SK-N-SH (cell line): ENCODE results near the gene SGTB. TPM values are rescaled to one million over a fixed set of nuclear protein-coding genes. Genes with fewer than 3 reads are reported as not detected.

Experiments used
- CTCF ChIA-PET: fragments of 300-600, 350-600 bp; formaldehyde crosslinking; extraction: SDS; loops from one replicate; lab custom pipeline; 2021; lab: Yijun Ruan, JAX
- POLR2A ChIA-PET: fragments of 350-600 bp; sonication (Branson Sonifier 250); formaldehyde crosslinking; extraction: SDS; loops from one replicate; lab custom pipeline; 2020; ENCODE audit warnings: antibody characterized with exemption, inconsistent platforms; lab: Yijun Ruan, JAX
- DNase-seq: peaks from one replicate; pipeline ENCODE4 v3.0.0; 2012
- H2AFZ ChIP-seq: fragments of 200-600 bp; sonication (generic); 2 replicates; pipeline ENCODE4 v1.8.1; 2016; ENCODE audit warnings: antibody characterized with exemption, mild to moderate bottlenecking, low read depth
- H3F3A ChIP-seq: fragments of 200-600 bp; sonication (generic); replicated peaks from 2 replicates; pipeline ENCODE3; 2016; ENCODE audit warnings: antibody characterized with exemption, mild to moderate bottlenecking; ENCODE audit not compliant: insufficient read depth
- H3K27ac ChIP-seq, 2 experiments: fragments of 200-500 bp in 1 of 2; fragments of 200-600 bp in 1 of 2; sonication (Bioruptor generic) in 1 of 2; sonication (generic), shearing (Covaris generic) in 1 of 2; 2 replicates each; pipeline versions ENCODE4 v1.5.1 to v1.6.1; 2014 to 2016; ENCODE audit warnings: low read depth in 2 of 2, inconsistent platforms in 1 of 2, low read length in 1 of 2, mild to moderate bottlenecking in 1 of 2, mixed read lengths in 1 of 2
- H3K27me3 ChIP-seq: fragments of 200-600 bp; sonication (generic), shearing (Covaris generic); 2 replicates; pipeline ENCODE4 v1.6.1; 2016; ENCODE audit warnings: mixed run types; ENCODE audit not compliant: insufficient read depth
- H3K36me3 ChIP-seq, 2 experiments: fragments of 200-500 bp in 1 of 2; fragments of 200-600 bp in 1 of 2; sonication (Bioruptor generic) in 1 of 2; sonication (generic) in 1 of 2; replicated peaks in 1 of 2; 2 replicates each; pipeline versions ENCODE3 to v1.5.1; 2014 to 2016; ENCODE audit warnings: low read length in 1 of 2, mild to moderate bottlenecking in 1 of 2; ENCODE audit not compliant: insufficient read depth in 2 of 2, control insufficient read depth in 1 of 2
- H3K4me1 ChIP-seq, 2 experiments: fragments of 200-500 bp in 1 of 2; fragments of 200-600 bp in 1 of 2; sonication (Bioruptor generic) in 1 of 2; sonication (generic), shearing (Covaris generic) in 1 of 2; 2 replicates each; pipeline versions ENCODE4 v1.5.1 to v1.6.1; 2014 to 2016; ENCODE audit warnings: low read depth in 1 of 2, low read length in 1 of 2, mixed run types in 1 of 2; ENCODE audit not compliant: insufficient read depth in 2 of 2, control insufficient read depth in 1 of 2
- H3K4me2 ChIP-seq: fragments of 200-600 bp; sonication (generic), shearing (Covaris generic); 2 replicates; pipeline ENCODE4 v1.6.1; 2017; ENCODE audit warnings: mixed run types
- H3K4me3 ChIP-seq, 2 experiments: fragments of 200-500 bp in 1 of 2; fragments of 200-600 bp in 1 of 2; sonication (Bioruptor generic) in 1 of 2; sonication (generic), shearing (Covaris generic) in 1 of 2; 2 replicates each; pipeline versions ENCODE4 v1.5.1 to v1.8.1; 2014 to 2016; ENCODE audit warnings: low read depth in 2 of 2, inconsistent platforms in 1 of 2, low read length in 1 of 2, mild to moderate bottlenecking in 1 of 2, mixed read lengths in 1 of 2, moderate library complexity in 1 of 2
- H3K79me2 ChIP-seq: fragments of 200-600 bp; sonication (generic); 2 replicates; pipeline ENCODE4 v1.8.1; 2017; ENCODE audit warnings: mild to moderate bottlenecking; ENCODE audit not compliant: insufficient read depth
- H3K9ac ChIP-seq: fragments of 200-600 bp; sonication (generic); 2 replicates; pipeline ENCODE4 v1.6.1; 2017; ENCODE audit warnings: mixed run types
- H3K9me2 ChIP-seq: fragments of 200-600 bp; sonication (generic); 2 replicates; pipeline ENCODE4 v1.6.1; 2017; ENCODE audit warnings: mixed run types
- H3K9me3 ChIP-seq: fragments of 200-600 bp; sonication (generic); 2 replicates; pipeline ENCODE4 v1.6.1; 2017; ENCODE audit warnings: mixed run types, mild to moderate bottlenecking, moderate library complexity
- H4K20me1 ChIP-seq: fragments of 200-600 bp; sonication (generic); 2 replicates; pipeline ENCODE4 v1.6.1; 2017; ENCODE audit warnings: mild to moderate bottlenecking, mixed run types; ENCODE audit not compliant: insufficient read depth
- CTCF ChIP-seq: fragments of 200-600 bp; sonication (generic); IDR thresholded peaks from 2 replicates; pipeline ENCODE4 v1.6.1; 2017; ENCODE audit warnings: antibody characterized with exemption, mild to moderate bottlenecking, moderate library complexity
- ELF1 ChIP-seq: IDR thresholded peaks from 2 replicates; pipeline ENCODE4 v1.4.0; 2012
- EP300 ChIP-seq, 2 experiments: IDR thresholded peaks; 2 replicates each; pipeline versions ENCODE4 v1.4.0 to v1.6.1; 2012; ENCODE audit warnings: borderline replicate concordance in 1 of 2, low read depth in 1 of 2, low read length in 1 of 2
- EZH2phosphoT487 ChIP-seq: fragments of 200-600 bp; sonication (generic); IDR thresholded peaks from 2 replicates; pipeline ENCODE4 v1.6.1; 2017; ENCODE audit warnings: low read depth, mixed run types, mild to moderate bottlenecking, antibody characterized with exemption, moderate library complexity, borderline replicate concordance
- FOXM1 ChIP-seq: IDR thresholded peaks from 2 replicates; pipeline ENCODE4 v1.4.0; 2012; ENCODE audit warnings: low read depth, mild to moderate bottlenecking
- GABPA ChIP-seq: IDR thresholded peaks from 2 replicates; pipeline ENCODE4 v1.4.0; 2012; ENCODE audit warnings: low read depth, mild to moderate bottlenecking
- MAX ChIP-seq: IDR thresholded peaks from 2 replicates; pipeline ENCODE4 v1.4.0; 2012; ENCODE audit warnings: low read depth
- MXI1 ChIP-seq: IDR thresholded peaks from 2 replicates; pipeline ENCODE4 v1.6.1; 2012; ENCODE audit warnings: mild to moderate bottlenecking, low read depth, low read length, improper control_type of control experiment
- NRF1 ChIP-seq: IDR thresholded peaks from 2 replicates; pipeline ENCODE4 v1.6.1; 2012; ENCODE audit warnings: low read depth, mild to moderate bottlenecking, low read length
- POLR2AphosphoS5 ChIP-seq: IDR thresholded peaks from 2 replicates; pipeline ENCODE4 v1.6.1; 2012; ENCODE audit warnings: low read depth, low read length
- RAD21 ChIP-seq: IDR thresholded peaks from 2 replicates; pipeline ENCODE4 v1.6.1; 2012; ENCODE audit warnings: mild to moderate bottlenecking, low read length
- RCOR1 ChIP-seq: fragments of 150-350 bp; IDR thresholded peaks from 2 replicates; pipeline ENCODE4 v1.6.1; 2017; ENCODE audit warnings: antibody characterized with exemption, low read length
- REST ChIP-seq: IDR thresholded peaks from 2 replicates; pipeline ENCODE4 v1.6.1; 2012; ENCODE audit warnings: mild to moderate bottlenecking, low read depth, low read length, moderate library complexity
- RXRA ChIP-seq: IDR thresholded peaks from 2 replicates; pipeline ENCODE4 v1.4.0; 2012; ENCODE audit warnings: low read depth, mild to moderate bottlenecking, borderline replicate concordance
- SMC3 ChIP-seq: IDR thresholded peaks from 2 replicates; pipeline ENCODE4 v1.6.1; 2012; ENCODE audit warnings: low read depth, low read length, improper control_type of control experiment
- TAF1 ChIP-seq: IDR thresholded peaks from 2 replicates; pipeline ENCODE4 v1.6.1; 2012; ENCODE audit warnings: low read depth, mild to moderate bottlenecking, low read length, moderate library complexity, borderline replicate concordance
- TCF12 ChIP-seq: IDR thresholded peaks from 2 replicates; pipeline ENCODE4 v1.4.0; 2012
- TEAD4 ChIP-seq: IDR thresholded peaks from 2 replicates; pipeline ENCODE4 v1.4.0; 2012; ENCODE audit warnings: mild to moderate bottlenecking, borderline replicate concordance; ENCODE audit not compliant: insufficient read depth
- USF1 ChIP-seq: IDR thresholded peaks from 2 replicates; pipeline ENCODE4 v1.4.0; 2012; ENCODE audit warnings: low read depth, borderline replicate concordance
- YY1 ChIP-seq: IDR thresholded peaks from 2 replicates; pipeline ENCODE4 v1.4.0; 2012; ENCODE audit warnings: low read depth, mild to moderate bottlenecking
- polyA plus RNA-seq, 3 experiments: library from polyadenylated mRNA; depleted of rRNA; stranded (reverse); fragments of >200 nt; gene quantifications; 2 replicates each; pipeline ENCODE4 v1.2.3, GENCODE V29; 2012

SGTB gene
- polyA plus RNA-seq, 1 of the 3 experiments (the other 2 are of a cell fraction): 3.5 TPM

GRCh38 chr5:65640240-65640639 is 81.7 kb downstream of the SGTB start (continued):
- TF ChIP-seq REST (no peak), TEAD4 (no peak), MAX (no peak), ELF1 (no peak), RAD21 (no peak), SMC3 (no peak)

GRCh38 chr5:65630981-65631380 is 90.9 kb downstream of the SGTB start:
- no peak overlapping the region for H2AFZ ChIP-seq
- peaks cover 8% of the 10 kb centered on the region for H3F3A ChIP-seq
- POLR2A ChIA-PET: no interaction called here
- peaks cover 19 to 36% of the 10 kb centered on the region in 2 experiments for H3K36me3 ChIP-seq
- no peak overlapping the region for H3K27ac ChIP-seq
- no peak overlapping the region for H3K4me3 ChIP-seq
- peaks cover 5% of the 10 kb centered on the region; the same call in 1 of the 2 replicates for H4K20me1 ChIP-seq
- H3K9me3 ChIP-seq: no peaks in the 10 kb centered on the region
- peaks cover 68% of the 10 kb centered on the region for H3K79me2 ChIP-seq
- CTCF ChIA-PET: no interaction called here
- no peak for DNase-seq
- no peak overlapping the region for H3K9ac ChIP-seq
- H3K4me2 ChIP-seq: no peak overlapping the region
- H3K9me2 ChIP-seq: no peaks in the 10 kb centered on the region
- no peaks in the 10 kb centered on the region; a peak in 1 of 4 replicates for H3K4me1 ChIP-seq
- H3K27me3 ChIP-seq: no peaks in the 10 kb centered on the region
- TF ChIP-seq RXRA (no peak), TEAD4 (no peak), EP300 (IDR thresholded peaks at IDR 0.05; ENCODE audit: borderline replicate concordance in 1 of 2, low read depth in 1 of 2, low read length in 1 of 2) (no peak), YY1 (no peak), POLR2AphosphoS5 (no peak), RAD21 (no peak), TCF12 (no peak), FOXM1 (no peak), GABPA (no peak), CTCF (no peak), NRF1 (no peak), REST (no peak), RCOR1 (no peak), EZH2phosphoT487 (no peak), SMC3 (no peak), ELF1 (no peak), TAF1 (no peak), MXI1 (no peak), USF1 (no peak)
- TF ChIP-seq, all 33 proteins: peak for 0
